NB4 (cell line): ENCODE data around the gene REEP1.

Experiments
- CTCF ChIP-seq: IDR thresholded peaks from one replicate; pipeline ENCODE4 v1.5.1; 2012; ENCODE audit warnings: low read depth, low read length
- MAX ChIP-seq: IDR thresholded peaks from 2 replicates; pipeline ENCODE4 v1.6.1; 2011; ENCODE audit warnings: low read depth, low read length
- POLR2A ChIP-seq: IDR thresholded peaks from 2 replicates; pipeline ENCODE4 v1.6.1; 2011; ENCODE audit warnings: mild to moderate bottlenecking; ENCODE audit not compliant: insufficient read length; ENCODE audit errors: extremely low read depth

- TF ChIP-seq CTCF (no peak), MAX (no peak), POLR2A (no peak)
These were observed 4.0 kb upstream of the REEP1 start for GRCh38 chr2:86341470-86341869.
